DOHH2 (cell line): ENCODE data around the gene CACNA2D3.

ENCODE experiments used
- H3F3A ChIP-seq: fragments of 200-600 bp; sonication (generic), shearing (Covaris generic); 2 replicates; pipeline ENCODE4 v1.6.0; 2016; ENCODE audit warnings: antibody characterized with exemption, mild to moderate bottlenecking; ENCODE audit not compliant: control insufficient read depth, insufficient read depth
- H3K27ac ChIP-seq: fragments of 200-600 bp; sonication (generic); 2 replicates; pipeline ENCODE4 v1.5.1; 2014; ENCODE audit warnings: low read depth, mild to moderate bottlenecking, low read length, moderate library complexity
- H3K27me3 ChIP-seq: fragments of 200-600 bp; sonication (generic); 2 replicates; pipeline ENCODE4 v1.6.1; 2014; ENCODE audit warnings: mild to moderate bottlenecking, low read length, mixed read lengths; ENCODE audit not compliant: control insufficient read depth
- H3K36me3 ChIP-seq: fragments of 200-600 bp; sonication (generic); 2 replicates; pipeline ENCODE4 v1.6.1; 2014; ENCODE audit warnings: mild to moderate bottlenecking, low read length, moderate library complexity, mixed read lengths; ENCODE audit not compliant: control insufficient read depth
- H3K4me1 ChIP-seq: fragments of 200-600 bp; sonication (generic); 2 replicates; pipeline ENCODE4 v1.6.1; 2014; ENCODE audit warnings: mild to moderate bottlenecking, low read length, mixed read lengths; ENCODE audit not compliant: control insufficient read depth
- H3K4me2 ChIP-seq: fragments of 200-600 bp; sonication (generic); 2 replicates; pipeline ENCODE4 v1.6.0; 2014; ENCODE audit warnings: mild to moderate bottlenecking, low read length, moderate library complexity
- H3K4me3 ChIP-seq: fragments of 200-600 bp; sonication (generic); 2 replicates; pipeline ENCODE4 v1.5.1; 2014; ENCODE audit warnings: mild to moderate bottlenecking, low read length, mixed read lengths
- H3K79me2 ChIP-seq: fragments of 200-600 bp; sonication (generic); 2 replicates; pipeline ENCODE4 v1.6.1; 2014; ENCODE audit warnings: mild to moderate bottlenecking, low read length, mixed read lengths; ENCODE audit not compliant: control insufficient read depth
- H3K9me2 ChIP-seq: fragments of 200-600 bp; sonication (generic); replicated peaks from 2 replicates; pipeline ENCODE4 v1.6.1; 2014; ENCODE audit warnings: mild to moderate bottlenecking, low read length, mixed read lengths; ENCODE audit not compliant: control insufficient read depth
- H3K9me3 ChIP-seq: fragments of 200-600 bp; sonication (generic); 2 replicates; pipeline ENCODE4 v1.6.1; 2014; ENCODE audit warnings: antibody characterized with exemption, low read length, mixed read lengths; ENCODE audit not compliant: control insufficient read depth, insufficient read depth
- H4K20me1 ChIP-seq: fragments of 200-600 bp; sonication (generic); 2 replicates; pipeline ENCODE4 v1.6.0; 2014; ENCODE audit warnings: low read depth, mild to moderate bottlenecking, antibody characterized with exemption, low read length, moderate library complexity; ENCODE audit not compliant: control insufficient read depth, insufficient read depth
- EZH2phosphoT487 ChIP-seq: fragments of 200-600 bp; sonication (generic); IDR thresholded peaks from 2 replicates; pipeline ENCODE4 v1.6.1; 2017; ENCODE audit warnings: borderline replicate concordance, mild to moderate bottlenecking, antibody characterized with exemption, low read length, moderate library complexity, mixed read lengths
- TF ChIP-seq, protein P1 (sequence below): fragments of 200-600 bp; sonication (generic); IDR thresholded peaks from one replicate; pipeline ENCODE4 v1.5.1; 2014; ENCODE audit warnings: antibody characterized with exemption, mild to moderate bottlenecking, low read depth, low read length; ENCODE audit not compliant: poor library complexity, severe bottlenecking

The CACNA2D3 gene

DNA sequence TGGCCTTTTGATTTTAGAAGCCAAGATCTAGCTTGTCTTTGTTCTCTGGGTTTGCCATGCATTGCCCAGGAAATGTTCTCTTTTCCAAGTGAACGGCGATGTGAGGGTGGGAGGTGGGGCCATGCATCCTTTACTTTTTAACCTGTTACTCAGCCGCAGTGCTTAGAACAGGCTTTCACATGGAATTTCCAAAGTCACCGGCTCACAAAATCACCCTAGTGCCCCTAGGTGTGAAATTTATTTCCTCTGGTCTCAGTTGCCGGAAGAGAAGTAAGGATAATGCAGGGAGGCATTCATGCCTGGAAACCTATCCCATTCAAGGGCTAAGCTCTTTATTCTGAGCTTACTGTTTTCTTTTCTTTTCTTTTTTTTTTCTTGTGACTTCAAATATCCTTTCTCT, 93.2 kb downstream of the CACNA2D3 start:
- no peaks in the 10 kb centered on the region for H3K27me3 ChIP-seq
- TF ChIP-seq EZH2phosphoT487, result no peak
- TF ChIP-seq, protein P1, sequence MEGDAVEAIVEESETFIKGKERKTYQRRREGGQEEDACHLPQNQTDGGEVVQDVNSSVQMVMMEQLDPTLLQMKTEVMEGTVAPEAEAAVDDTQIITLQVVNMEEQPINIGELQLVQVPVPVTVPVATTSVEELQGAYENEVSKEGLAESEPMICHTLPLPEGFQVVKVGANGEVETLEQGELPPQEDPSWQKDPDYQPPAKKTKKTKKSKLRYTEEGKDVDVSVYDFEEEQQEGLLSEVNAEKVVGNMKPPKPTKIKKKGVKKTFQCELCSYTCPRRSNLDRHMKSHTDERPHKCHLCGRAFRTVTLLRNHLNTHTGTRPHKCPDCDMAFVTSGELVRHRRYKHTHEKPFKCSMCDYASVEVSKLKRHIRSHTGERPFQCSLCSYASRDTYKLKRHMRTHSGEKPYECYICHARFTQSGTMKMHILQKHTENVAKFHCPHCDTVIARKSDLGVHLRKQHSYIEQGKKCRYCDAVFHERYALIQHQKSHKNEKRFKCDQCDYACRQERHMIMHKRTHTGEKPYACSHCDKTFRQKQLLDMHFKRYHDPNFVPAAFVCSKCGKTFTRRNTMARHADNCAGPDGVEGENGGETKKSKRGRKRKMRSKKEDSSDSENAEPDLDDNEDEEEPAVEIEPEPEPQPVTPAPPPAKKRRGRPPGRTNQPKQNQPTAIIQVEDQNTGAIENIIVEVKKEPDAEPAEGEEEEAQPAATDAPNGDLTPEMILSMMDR, result no peak
- no peaks in the 10 kb centered on the region for H3F3A ChIP-seq
- H3K4me2 ChIP-seq, result no peak overlapping the region
- no peaks in the 10 kb centered on the region for H3K4me1 ChIP-seq
- no peaks in the 10 kb centered on the region for H3K36me3 ChIP-seq
- no peak overlapping the region for H3K27ac ChIP-seq
- no peaks in the 10 kb centered on the region for H3K9me3 ChIP-seq
- no peaks in the 10 kb centered on the region for H3K9me2 ChIP-seq
- H4K20me1 ChIP-seq, result no peaks in the 10 kb centered on the region
- no peak overlapping the region for H3K4me3 ChIP-seq
- no peaks in the 10 kb centered on the region for H3K79me2 ChIP-seq

DNA sequence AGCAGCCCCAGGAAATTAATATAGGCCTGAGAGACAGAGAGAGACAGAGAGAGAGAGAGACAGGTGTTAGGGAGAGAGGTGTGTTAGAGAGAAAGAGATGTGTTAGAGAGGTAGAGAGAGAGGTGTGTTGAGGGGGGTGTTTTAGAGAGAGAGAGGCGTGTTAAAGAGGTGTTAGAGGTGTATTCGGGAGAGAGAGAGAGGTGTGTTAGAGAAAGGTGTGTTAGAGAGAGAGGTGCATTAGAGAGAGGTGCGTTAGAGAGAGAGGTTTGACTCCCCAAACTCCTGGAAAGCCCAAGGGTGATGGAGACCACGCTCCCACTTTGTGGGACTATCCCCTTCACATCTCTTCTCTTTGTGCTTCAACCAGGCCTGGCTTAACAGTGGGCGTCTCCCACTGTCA, 95.5 kb downstream of the CACNA2D3 start:
- Histone ChIP-seq H3K27me3 (no peaks in the 10 kb centered on the region), H3K4me2 (no peak overlapping the region), H3K9me2 (no peaks in the 10 kb centered on the region), H3K4me1 (no peaks in the 10 kb centered on the region), H3K9me3 (no peaks in the 10 kb centered on the region), H3K4me3 (no peak overlapping the region), H3K36me3 (no peaks in the 10 kb centered on the region), H3K79me2 (no peaks in the 10 kb centered on the region), H3F3A (no peaks in the 10 kb centered on the region), H4K20me1 (no peaks in the 10 kb centered on the region), H3K27ac (no peak overlapping the region)
- TF ChIP-seq, protein P1, result no peak
- no peak for TF ChIP-seq EZH2phosphoT487

DNA sequence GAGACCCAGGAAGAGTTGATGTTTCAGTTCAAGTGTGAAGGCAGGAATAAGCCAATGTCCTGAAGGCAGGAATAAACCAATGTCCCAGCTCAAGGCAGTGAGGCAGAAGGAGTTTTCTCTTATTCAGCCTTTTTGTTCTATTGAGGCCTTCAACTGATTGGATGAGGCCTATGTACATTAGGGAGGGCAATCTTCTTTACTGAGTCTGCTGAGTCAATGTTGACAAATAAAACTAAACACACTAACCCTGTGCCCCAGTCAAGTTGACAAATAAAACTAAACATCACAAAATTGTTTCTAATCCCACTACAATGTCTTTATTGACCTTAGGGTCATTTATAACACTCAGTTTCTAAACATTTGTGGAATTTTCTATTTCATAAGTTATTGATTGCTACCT, 100.0 kb downstream of the CACNA2D3 start:
- Histone ChIP-seq H3K9me3 (no peaks in the 10 kb centered on the region), H3F3A (no peaks in the 10 kb centered on the region), H3K27ac (no peak overlapping the region), H3K27me3 (no peaks in the 10 kb centered on the region), H3K9me2 (no peaks in the 10 kb centered on the region), H3K79me2 (no peaks in the 10 kb centered on the region), H3K36me3 (no peaks in the 10 kb centered on the region), H3K4me1 (no peaks in the 10 kb centered on the region), H3K4me3 (no peak overlapping the region), H4K20me1 (no peaks in the 10 kb centered on the region), H3K4me2 (no peak overlapping the region)
- TF ChIP-seq EZH2phosphoT487, result no peak
- TF ChIP-seq, protein P1, result no peak

- TF ChIP-seq, protein P1, result no peak
- TF ChIP-seq EZH2phosphoT487, result no peak
- no peaks in the 10 kb centered on the region for H3F3A ChIP-seq
- H3K4me1 ChIP-seq, result no peaks in the 10 kb centered on the region
- H3K27me3 ChIP-seq, result no peaks in the 10 kb centered on the region
- H3K9me2 ChIP-seq, result no peaks in the 10 kb centered on the region
- H3K79me2 ChIP-seq, result no peaks in the 10 kb centered on the region
- H3K27ac ChIP-seq, result no peak overlapping the region
- no peak overlapping the region for H3K4me2 ChIP-seq
- H4K20me1 ChIP-seq, result no peaks in the 10 kb centered on the region
- no peaks in the 10 kb centered on the region for H3K36me3 ChIP-seq
- H3K4me3 ChIP-seq, result no peak overlapping the region
- no peaks in the 10 kb centered on the region for H3K9me3 ChIP-seq
Observed at GRCh38 chr3:54223063-54223462, 100.7 kb downstream of the CACNA2D3 start.
